Endothelial cell of umbilical vein (primary cell): ENCODE data around the gene TTC27. TPM values are rescaled to one million over a fixed set of nuclear protein-coding genes. Genes with fewer than 3 reads are reported as not detected.

Experiments used
- BruUV-seq: library from RNA; stranded (reverse); fragments of 400-500 nt; replicated peaks from 2 replicates; lab custom pipeline; 2021; lab: Mats Ljungman, UMichigan
- CTCF ChIA-PET: fragments of 300-600, 350-600 bp; sonication (Branson Sonifier 250); formaldehyde crosslinking; loops from one replicate; lab custom pipeline; 2021; ENCODE audit warnings: antibody characterized with exemption, inconsistent platforms; lab: Charles Lee
- POLR2A ChIA-PET: fragments of 300-600, 350-600 bp; sonication (Branson Sonifier 250); formaldehyde crosslinking; loops from one replicate; lab custom pipeline; 2021; ENCODE audit warnings: antibody characterized with exemption, inconsistent platforms; lab: Charles Lee
- DNase-seq: peaks from one replicate; pipeline ENCODE4 v3.0.0-alpha.2; 2011; ENCODE audit warnings: low read depth, low spot score
- FAIRE-seq: peaks from 2 replicates; lab custom pipeline; 2011; peaks lifted over from hg19 to GRCh38; lab: Jason Lieb, UNC
- H2AFZ ChIP-seq: 2 replicates; pipeline ENCODE4 v1.6.0; 2012; ENCODE audit warnings: low read depth, low read length, control low read depth, inconsistent platforms
- H3K27ac ChIP-seq: 2 replicates; pipeline ENCODE4 v1.5.1; 2011; ENCODE audit warnings: low read depth, mild to moderate bottlenecking, control low read depth, low read length, moderate library complexity; ENCODE audit not compliant: insufficient read depth
- H3K27me3 ChIP-seq, 2 experiments: 2 replicates each; pipeline versions ENCODE4 v1.6.0 to v1.6.1; 2011; ENCODE audit warnings: low read length in 2 of 2, mixed read lengths in 1 of 2; ENCODE audit not compliant: control insufficient read depth in 2 of 2, insufficient read depth in 2 of 2
- H3K36me3 ChIP-seq, 2 experiments: 2 replicates in 1 of 2; 3 replicates in 1 of 2; pipeline ENCODE4 v1.5.1; 2011; ENCODE audit warnings: low read length in 2 of 2, mild to moderate bottlenecking in 1 of 2, moderate library complexity in 1 of 2; ENCODE audit not compliant: control insufficient read depth in 2 of 2, insufficient read depth in 2 of 2; ENCODE audit errors: extremely low read depth in 1 of 2
- H3K4me1 ChIP-seq: 3 replicates; pipeline ENCODE4 v1.5.1; 2011; ENCODE audit warnings: mild to moderate bottlenecking, low read length; ENCODE audit not compliant: control insufficient read depth, insufficient read depth; ENCODE audit errors: extremely low read depth
- H3K4me2 ChIP-seq: 2 replicates; pipeline ENCODE4 v1.6.1; 2011; ENCODE audit warnings: low read length, control low read depth, mixed read lengths; ENCODE audit not compliant: insufficient read depth
- H3K4me3 ChIP-seq, 3 experiments: fragments of 200-600 bp in 1 of 3; sonication (generic), shearing (Covaris generic) in 1 of 3; replicated peaks in 1 of 3; 2 replicates each; pipeline ENCODE4 v1.5.1; 2011 to 2016; ENCODE audit warnings: control low read depth in 3 of 3, low read length in 3 of 3, mild to moderate bottlenecking in 2 of 3, inconsistent platforms in 1 of 3, low read depth in 1 of 3, moderate library complexity in 1 of 3; ENCODE audit not compliant: insufficient read depth in 1 of 3
- H3K79me2 ChIP-seq: 2 replicates; pipeline ENCODE4 v1.6.0; 2012; ENCODE audit warnings: low read length, inconsistent platforms; ENCODE audit not compliant: control insufficient read depth, insufficient read depth
- H3K9ac ChIP-seq: replicated peaks from 2 replicates; pipeline ENCODE3; 2011; ENCODE audit warnings: low read length, control low read depth; ENCODE audit not compliant: insufficient read depth; ENCODE audit errors: extremely low read depth
- H3K9me1 ChIP-seq: replicated peaks from 3 replicates; pipeline ENCODE4 v1.6.0; 2011; ENCODE audit warnings: mild to moderate bottlenecking, low read length; ENCODE audit not compliant: control insufficient read depth, insufficient read depth; ENCODE audit errors: extremely low read depth
- H3K9me3 ChIP-seq: replicated peaks from 2 replicates; pipeline ENCODE4 v1.5.1; 2012; ENCODE audit warnings: low read length, inconsistent platforms; ENCODE audit not compliant: control insufficient read depth, insufficient read depth
- H4K20me1 ChIP-seq: replicated peaks from 2 replicates; pipeline ENCODE3; 2011; ENCODE audit warnings: mild to moderate bottlenecking, low read length; ENCODE audit not compliant: control insufficient read depth, insufficient read depth; ENCODE audit errors: extremely low read depth
- CTCF ChIP-seq, 2 donors: IDR thresholded peaks; 1 replicate in 1 of 2; 2 replicates in 1 of 2; pipeline ENCODE4 v1.5.1; 2011; ENCODE audit warnings: low read length in 2 of 2, mild to moderate bottlenecking in 2 of 2, moderate library complexity in 2 of 2, control low read depth in 1 of 2, inconsistent platforms in 1 of 2, low read depth in 1 of 2; ENCODE audit not compliant: insufficient read depth in 1 of 2; ENCODE audit errors: extremely low read depth in 1 of 2
- EZH2 ChIP-seq: IDR thresholded peaks from 2 replicates; pipeline ENCODE4 v1.6.1; 2012; ENCODE audit warnings: borderline replicate concordance, low read depth, mild to moderate bottlenecking, moderate library complexity, low read length, inconsistent platforms; ENCODE audit not compliant: severe bottlenecking
- FOS ChIP-seq: IDR thresholded peaks from 2 replicates; pipeline ENCODE4 v1.6.1; 2011; ENCODE audit warnings: mild to moderate bottlenecking, low read length, moderate library complexity, borderline replicate concordance; ENCODE audit not compliant: insufficient read depth
- GATA2 ChIP-seq: IDR thresholded peaks from 2 replicates; pipeline ENCODE4 v1.7.0; 2011; ENCODE audit warnings: low read depth, mild to moderate bottlenecking, moderate library complexity, mixed read lengths, low read length; ENCODE audit not compliant: insufficient read length, insufficient read depth
- JUN ChIP-seq: IDR thresholded peaks from 2 replicates; pipeline ENCODE4 v1.6.1; 2011; ENCODE audit warnings: borderline replicate concordance, low read depth; ENCODE audit not compliant: insufficient read length, insufficient read depth
- MAX ChIP-seq: IDR thresholded peaks from 2 replicates; pipeline ENCODE4 v1.6.1; 2011; ENCODE audit not compliant: insufficient read depth, insufficient read length
- MYC ChIP-seq: IDR thresholded peaks from one replicate; pipeline ENCODE4 v1.6.1; 2011; ENCODE audit warnings: mild to moderate bottlenecking, low read depth, low read length
- POLR2A ChIP-seq: IDR thresholded peaks from 2 replicates; pipeline ENCODE4 v1.6.1; 2012; ENCODE audit warnings: low read depth, mild to moderate bottlenecking, control low read depth, low read length
- POLR2AphosphoS5 ChIP-seq: IDR thresholded peaks from 2 replicates; pipeline ENCODE4 v1.6.1; 2012; ENCODE audit warnings: low read depth, mild to moderate bottlenecking, control low read depth, low read length, moderate library complexity; ENCODE audit not compliant: insufficient read depth
- dilution Hi-C: fragments of 300-500 bp; cut with MboI; formaldehyde crosslinking; loops from one replicate; pipeline ENCODE4 v1.15.0; 2019; ENCODE audit warnings: low sequenced_read_pairs; ENCODE audit not compliant: extremely low pct_ligation_motif_present
- intact Hi-C: fragments of 100-400 bp; cut with micrococcal nuclease; formaldehyde crosslinking; loops from one replicate; pipeline ENCODE4 v1.10.0; 2022
- polyA plus RNA-seq, 4 experiments: library from polyadenylated mRNA; depleted of rRNA in 3 of 4; stranded (reverse) in 3 of 4; unstranded in 1 of 4; fragments of >200 nt; gene quantifications; 2 replicates each; pipeline versions ENCODE4 v1.2.1 to v1.2.3, GENCODE V29; 2011 to 2012; ENCODE audit warnings: missing spikeins in 1 of 4
- total RNA-seq: library from RNA; stranded (reverse); gene quantifications from 2 replicates; pipeline ENCODE4 v1.2.3, GENCODE V29; 2021

Gene TTC27
- total and polyA plus RNA-seq, 2 donors (not counting 3 experiments of a cell fraction or from before 2014, with no cell fraction given): 16.3 to 20.1 TPM

- dilution Hi-C loops: no loop called here
- POLR2A ChIA-PET: no interaction called here
- CTCF ChIA-PET: interaction anchor here (1.5 kb wide), 1 partner anchor 244 kb away, joined by 4 read pairs; no protein-coding TSS in a partner anchor
- no peak for TF ChIP-seq MYC
- no peak for TF ChIP-seq CTCF (IDR thresholded peaks at IDR 0.05; ENCODE audit: extremely low read depth in 1 of 2, insufficient read depth in 1 of 2, low read depth in 1 of 2, low read length in 2 of 2)
- TF ChIP-seq MAX: no peak
- TF ChIP-seq JUN: no peak
- no peak for TF ChIP-seq FOS
- TF ChIP-seq POLR2AphosphoS5: no peak
- no peak for TF ChIP-seq GATA2
- TF ChIP-seq EZH2: no peak
- no peak for TF ChIP-seq POLR2A
- no peaks in the 10 kb centered on the region for H3K27me3 ChIP-seq
- no peak for DNase-seq
- no peak overlapping the region for H3K4me3 ChIP-seq
- no peaks in the 10 kb centered on the region for H3K36me3 ChIP-seq
- no peak overlapping the region for H3K4me2 ChIP-seq
- intact Hi-C loops: no loop called here
- no TSS peak for BruUV-seq
- no peaks in the 10 kb centered on the region for H3K9me1 ChIP-seq
- no peaks in the 10 kb centered on the region for H3K79me2 ChIP-seq
- no peaks in the 10 kb centered on the region for H3K4me1 ChIP-seq
- no peak for FAIRE-seq
- H2AFZ ChIP-seq: no peak overlapping the region
- no peaks in the 10 kb centered on the region for H4K20me1 ChIP-seq
- no peak overlapping the region for H3K27ac ChIP-seq
- no peaks in the 10 kb centered on the region for H3K9me3 ChIP-seq
- no peak overlapping the region for H3K9ac ChIP-seq
These were observed 214.4 kb downstream of the TTC27 start for GRCh38 chr2:32841931-32842898.
